MM.1S (cell line): ENCODE data around the gene AGPAT2.

Source experiments
- EZH2 ChIP-seq: fragments of 300-600 bp; sonication (generic); optimal IDR thresholded peaks from 2 replicates; pipeline ENCODE3; 2017; ENCODE audit warnings: low read depth, mild to moderate bottlenecking, antibody characterized with exemption, low read length, mixed read lengths
- TF ChIP-seq, protein P1 (sequence below): fragments of 300-600 bp; sonication (generic); IDR thresholded peaks from 2 replicates; pipeline ENCODE4 v1.5.1; 2016; ENCODE audit warnings: antibody characterized with exemption, low read length, mixed read lengths

DNA sequence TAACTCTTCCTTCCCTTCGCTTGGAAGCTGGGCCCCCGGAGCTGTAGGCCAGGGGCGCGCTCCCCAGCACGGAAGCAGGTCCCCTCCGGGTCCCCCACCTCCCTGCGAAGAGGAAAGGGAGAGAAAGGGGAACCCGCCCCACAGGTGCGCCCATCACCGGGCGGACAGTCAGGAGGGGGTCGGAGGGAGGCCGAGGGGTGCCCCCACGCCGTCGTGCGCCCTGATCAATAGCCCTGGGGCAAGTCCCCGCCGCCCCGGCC is 793 bp downstream of the AGPAT2 start:
- TF ChIP-seq, protein P1, sequence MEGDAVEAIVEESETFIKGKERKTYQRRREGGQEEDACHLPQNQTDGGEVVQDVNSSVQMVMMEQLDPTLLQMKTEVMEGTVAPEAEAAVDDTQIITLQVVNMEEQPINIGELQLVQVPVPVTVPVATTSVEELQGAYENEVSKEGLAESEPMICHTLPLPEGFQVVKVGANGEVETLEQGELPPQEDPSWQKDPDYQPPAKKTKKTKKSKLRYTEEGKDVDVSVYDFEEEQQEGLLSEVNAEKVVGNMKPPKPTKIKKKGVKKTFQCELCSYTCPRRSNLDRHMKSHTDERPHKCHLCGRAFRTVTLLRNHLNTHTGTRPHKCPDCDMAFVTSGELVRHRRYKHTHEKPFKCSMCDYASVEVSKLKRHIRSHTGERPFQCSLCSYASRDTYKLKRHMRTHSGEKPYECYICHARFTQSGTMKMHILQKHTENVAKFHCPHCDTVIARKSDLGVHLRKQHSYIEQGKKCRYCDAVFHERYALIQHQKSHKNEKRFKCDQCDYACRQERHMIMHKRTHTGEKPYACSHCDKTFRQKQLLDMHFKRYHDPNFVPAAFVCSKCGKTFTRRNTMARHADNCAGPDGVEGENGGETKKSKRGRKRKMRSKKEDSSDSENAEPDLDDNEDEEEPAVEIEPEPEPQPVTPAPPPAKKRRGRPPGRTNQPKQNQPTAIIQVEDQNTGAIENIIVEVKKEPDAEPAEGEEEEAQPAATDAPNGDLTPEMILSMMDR, result no peak
- no peak for TF ChIP-seq EZH2
